Posterior cingulate gyrus (tissue), 11 donors: ENCODE measurements around the gene HLX.

Experiments
- DNase-seq, 10 donors: peaks; one replicate each; pipeline versions ENCODE4 v3.0.0 to v3.0.0-alpha.2; 2020 to 2021; ENCODE audit warnings: mixed read lengths in 3 of 10
- intact Hi-C: fragments of 100-400 bp; cut with DNase I; formaldehyde crosslinking; loops from one replicate; pipeline ENCODE4 v1.15.1; 2023

HLX gene

GRCh38 chr1:220879076-220879508 lies at the start of gene HLX:
Gene HLX, plus strand, starts transcription at chr1:220879443. Its CDS starts 415 bp downstream, at chr1:220879858.
- intact Hi-C loops, result no loop called here
- peak in 7 of 10 donors; percentile 58 to 90 (median 64) for DNase-seq

- no peak for DNase-seq
These were observed 45.8 kb upstream of the HLX start for GRCh38 chr1:220833436-220833835.

GRCh38 chr1:220834155-220834870 lies 44.9 kb upstream of the HLX start:
- intact Hi-C loops, result no loop called here
- DNase-seq, result no peak

More at GRCh38 chr1:220833436-220833835, 45.8 kb upstream of the HLX start:
- intact Hi-C loops, result no loop called here

- DNase-seq, result no peak
These were observed 40.7 kb upstream of the HLX start for GRCh38 chr1:220838578-220838977.

GRCh38 chr1:220839474-220839873 lies 39.8 kb upstream of the HLX start:
- intact Hi-C loops, result no loop called here

More at GRCh38 chr1:220838578-220838977, 40.7 kb upstream of the HLX start:
- intact Hi-C loops, result no loop called here

GRCh38 chr1:220841293-220841692 lies 38.0 kb upstream of the HLX start:
- intact Hi-C loops, result no loop called here
- DNase-seq, result no peak

More at GRCh38 chr1:220839474-220839873, 39.8 kb upstream of the HLX start:
- DNase-seq, result no peak

- DNase-seq, result peak in 1 of 10 donors; percentile 12
- intact Hi-C loops, result no loop called here
These were observed 35.7 kb upstream of the HLX start for GRCh38 chr1:220843481-220844011.

GRCh38 chr1:220852408-220852807 lies 26.8 kb upstream of the HLX start:
- intact Hi-C loops, result no loop called here
- DNase-seq, result no peak

- intact Hi-C loops, result no loop called here
- DNase-seq, result no peak
These were observed 6.9 kb upstream of the HLX start for GRCh38 chr1:220872296-220872695.

GRCh38 chr1:220873087-220873486 lies 6.2 kb upstream of the HLX start:
- intact Hi-C loops, result no loop called here
- no peak for DNase-seq

GRCh38 chr1:220873868-220874655 lies 5.2 kb upstream of the HLX start:
- intact Hi-C loops, result loop anchor here (1.0 to 2.0 kb wide), 2 partner anchors 329 to 561 kb away; no protein-coding TSS in a partner anchor
- peak in 2 of 10 donors; percentile 47 to 66 for DNase-seq

- DNase-seq, result no peak
- intact Hi-C loops, result loop anchor here (2.0 kb wide), 1 partner anchor 560 kb away; no protein-coding TSS in a partner anchor
These were observed 4.0 kb upstream of the HLX start for GRCh38 chr1:220875260-220875659.

GRCh38 chr1:220876511-220877376 lies 2.5 kb upstream of the HLX start:
- no peak for DNase-seq
- intact Hi-C loops, result no loop called here

GRCh38 chr1:220877377-220878095 lies 1.7 kb upstream of the HLX start:
- intact Hi-C loops, result no loop called here
- no peak for DNase-seq

GRCh38 chr1:220878191-220879075 lies 810 bp upstream of the HLX start:
- intact Hi-C loops, result no loop called here
- DNase-seq, result peak in 1 of 10 donors; percentile 70

- intact Hi-C loops, result loop anchor here (5.0 kb wide), 1 partner anchor 218 kb away; no protein-coding TSS in a partner anchor
- no peak for DNase-seq
These were observed 492 bp downstream of the HLX start for GRCh38 chr1:220879509-220880361.

GRCh38 chr1:220880362-220880670 lies 1.1 kb downstream of the HLX start:
- DNase-seq, result no peak
- intact Hi-C loops, result loop anchor here (5.0 kb wide), 1 partner anchor 217 kb away; no protein-coding TSS in a partner anchor
